Measurements from ENCODE around the gene PNMA6E. TPM values are rescaled to one million over a fixed set of nuclear protein-coding genes. Genes with fewer than 3 reads are reported as not detected.
"Not testable (repeated sequence)": the region's sequence is repeated elsewhere in the genome, so short reads cannot be mapped to it uniquely, and the experiment has no call there.

PNMA6E gene
- total RNA-seq, 1 donor from 2014 or later, result not detected

- H3K27me3 Mint-ChIP-seq (ENCODE audit: low read depth), result no peaks in the 10 kb centered on the region
- TF ChIP-seq CTCF (IDR thresholded peaks at IDR 0.05; ENCODE audit: unreplicated experiment), result no peak
- no peak overlapping the region for H3K27ac Mint-ChIP-seq
- DNase-seq (ENCODE audit: low spot score in 2 of 2, unreplicated experiment in 2 of 2), result no peak
- no peaks in the 10 kb centered on the region for H3K36me3 Mint-ChIP-seq
- no peak overlapping the region for H3K4me3 Mint-ChIP-seq
- H3K4me1 Mint-ChIP-seq, result peaks cover 14% of the 10 kb centered on the region
- no peaks in the 10 kb centered on the region for H3K9me3 Mint-ChIP-seq
These were observed 12.3 kb downstream of the PNMA6E start for GRCh38 chrX:153388722-153389459.

GRCh38 chrX:153387987-153388721 lies 13.0 kb downstream of the PNMA6E start:
- H3K27me3 Mint-ChIP-seq (ENCODE audit: low read depth), result no peaks in the 10 kb centered on the region
- DNase-seq (ENCODE audit: low spot score in 2 of 2, unreplicated experiment in 2 of 2), result no peak
- no peaks in the 10 kb centered on the region for H3K9me3 Mint-ChIP-seq
- H3K4me1 Mint-ChIP-seq, result peaks cover 14% of the 10 kb centered on the region
- H3K27ac Mint-ChIP-seq, result no peak overlapping the region
- no peak for TF ChIP-seq CTCF (IDR thresholded peaks at IDR 0.05; ENCODE audit: unreplicated experiment)
- H3K4me3 Mint-ChIP-seq, result no peak overlapping the region
- H3K36me3 Mint-ChIP-seq, result no peaks in the 10 kb centered on the region

GRCh38 chrX:153387345-153387744 lies 13.8 kb downstream of the PNMA6E start:
- no peak for DNase-seq (ENCODE audit: low spot score in 2 of 2, unreplicated experiment in 2 of 2)
- Mint-ChIP-seq H3K4me1 (peaks cover 14% of the 10 kb centered on the region), H3K27ac (peak overlapping the region; percentile 61), H3K9me3 (no peaks in the 10 kb centered on the region), H3K36me3 (no peaks in the 10 kb centered on the region), H3K4me3 (no peak overlapping the region), H3K27me3 (ENCODE audit: low read depth) (no peaks in the 10 kb centered on the region)
- no peak for TF ChIP-seq CTCF (IDR thresholded peaks at IDR 0.05; ENCODE audit: unreplicated experiment)

GRCh38 chrX:153386097-153386496 lies 15.1 kb downstream of the PNMA6E start:
- Mint-ChIP-seq H3K4me1 (peaks cover 14% of the 10 kb centered on the region), H3K4me3 (no peak overlapping the region), H3K9me3 (no peaks in the 10 kb centered on the region), H3K27me3 (ENCODE audit: low read depth) (no peaks in the 10 kb centered on the region), H3K27ac (no peak overlapping the region), H3K36me3 (no peaks in the 10 kb centered on the region)
- no peak for TF ChIP-seq CTCF (IDR thresholded peaks at IDR 0.05; ENCODE audit: unreplicated experiment)
- no peak for DNase-seq (ENCODE audit: low spot score in 2 of 2, unreplicated experiment in 2 of 2)

- H3K9me3 Mint-ChIP-seq; DNase-seq (ENCODE audit: low spot score in 2 of 2, unreplicated experiment in 2 of 2); H3K4me3 Mint-ChIP-seq; H3K27me3 Mint-ChIP-seq (ENCODE audit: low read depth); H3K36me3 Mint-ChIP-seq; H3K27ac Mint-ChIP-seq: not testable (repeated sequence)
- H3K4me1 Mint-ChIP-seq, result peaks cover 18% of the 10 kb centered on the region
These were observed 16.2 kb downstream of the PNMA6E start for GRCh38 chrX:153384973-153385372.

GRCh38 chrX:153384390-153384789 lies 16.8 kb downstream of the PNMA6E start:
- Mint-ChIP-seq H3K36me3 (no peaks in the 10 kb centered on the region), H3K27me3 (ENCODE audit: low read depth) (no peaks in the 10 kb centered on the region), H3K4me1 (peaks cover 19% of the 10 kb centered on the region), H3K27ac (no peak overlapping the region), H3K9me3 (no peaks in the 10 kb centered on the region), H3K4me3 (no peak overlapping the region)
- no peak for DNase-seq (ENCODE audit: low spot score in 2 of 2, unreplicated experiment in 2 of 2)
- TF ChIP-seq CTCF (IDR thresholded peaks at IDR 0.05; ENCODE audit: unreplicated experiment), result no peak
